ENCODE results near the gene HAND1. TPM values are rescaled to one million over a fixed set of nuclear protein-coding genes. Genes with fewer than 3 reads are reported as not detected.

Gene HAND1
- 0.39 to 0.83 TPM (median 0.45 TPM) in 5 replicates for total RNA-seq (2022; extraction: Qiagen RNA extraction)

GRCh38 chr5:154478224-154478565 is at the start of gene HAND1:
Gene HAND1, minus strand, starts transcription at chr5:154478227. Its CDS starts 219 bp downstream, at chr5:154478008.

DNA sequence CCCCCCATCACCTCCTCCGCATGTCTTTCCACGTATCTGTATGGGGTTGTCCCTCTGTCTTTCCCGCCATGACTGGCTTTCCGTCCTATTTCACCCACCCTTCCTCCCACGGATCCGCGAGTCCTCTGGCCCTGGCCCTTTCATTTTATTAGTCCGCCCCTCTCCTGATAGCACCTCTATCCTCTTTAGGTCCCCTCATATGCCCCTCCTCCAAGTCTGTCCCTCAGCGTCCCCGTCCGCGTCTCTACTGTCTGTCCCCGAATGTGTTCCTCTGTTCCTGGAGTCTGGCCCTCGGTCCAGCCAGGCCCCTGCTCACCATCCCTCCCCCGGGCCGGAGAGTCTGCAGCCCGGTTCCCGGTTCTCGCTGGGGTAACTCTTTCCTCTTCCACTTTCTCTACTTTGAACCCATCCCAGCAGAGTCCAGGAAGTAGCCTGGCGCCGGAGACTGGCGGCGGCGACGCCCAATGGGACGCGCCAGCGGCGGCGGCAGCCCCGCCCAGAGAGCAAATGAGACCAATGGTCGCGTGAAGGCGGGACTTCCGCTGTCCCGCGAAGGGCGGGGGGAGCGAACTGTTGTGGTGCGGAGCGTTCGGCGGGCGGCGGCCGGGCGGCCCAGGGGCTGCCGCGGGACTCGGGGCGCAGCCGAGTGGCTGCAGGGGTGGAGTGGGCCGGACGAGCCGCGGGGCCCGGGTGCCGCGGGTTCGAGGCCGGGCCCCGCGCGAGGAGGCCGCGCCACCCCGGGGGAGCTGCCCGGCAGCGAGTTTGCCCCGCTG is 32.4 kb downstream of the HAND1 start, which contains the start of gene SAP30L:
SAP30L (plus strand) TSS at position 576 of the 773 bp plus-strand sequence. CDS start 608 bp downstream, outside the sequence.

Other genes with a start within 250 kb of the HAND1 start
- 24.4 to 37.0 TPM (median 31.2 TPM) in 5 replicates for gene SAP30L, start 32.2 kb downstream of the HAND1 start, total RNA-seq (2022; extraction: Qiagen RNA extraction)

Data from A549 treated with AZD2906 at 1 μM for 4 hours (cell line).